ENCODE data around the gene ATRN.

Gene ATRN

DNA sequence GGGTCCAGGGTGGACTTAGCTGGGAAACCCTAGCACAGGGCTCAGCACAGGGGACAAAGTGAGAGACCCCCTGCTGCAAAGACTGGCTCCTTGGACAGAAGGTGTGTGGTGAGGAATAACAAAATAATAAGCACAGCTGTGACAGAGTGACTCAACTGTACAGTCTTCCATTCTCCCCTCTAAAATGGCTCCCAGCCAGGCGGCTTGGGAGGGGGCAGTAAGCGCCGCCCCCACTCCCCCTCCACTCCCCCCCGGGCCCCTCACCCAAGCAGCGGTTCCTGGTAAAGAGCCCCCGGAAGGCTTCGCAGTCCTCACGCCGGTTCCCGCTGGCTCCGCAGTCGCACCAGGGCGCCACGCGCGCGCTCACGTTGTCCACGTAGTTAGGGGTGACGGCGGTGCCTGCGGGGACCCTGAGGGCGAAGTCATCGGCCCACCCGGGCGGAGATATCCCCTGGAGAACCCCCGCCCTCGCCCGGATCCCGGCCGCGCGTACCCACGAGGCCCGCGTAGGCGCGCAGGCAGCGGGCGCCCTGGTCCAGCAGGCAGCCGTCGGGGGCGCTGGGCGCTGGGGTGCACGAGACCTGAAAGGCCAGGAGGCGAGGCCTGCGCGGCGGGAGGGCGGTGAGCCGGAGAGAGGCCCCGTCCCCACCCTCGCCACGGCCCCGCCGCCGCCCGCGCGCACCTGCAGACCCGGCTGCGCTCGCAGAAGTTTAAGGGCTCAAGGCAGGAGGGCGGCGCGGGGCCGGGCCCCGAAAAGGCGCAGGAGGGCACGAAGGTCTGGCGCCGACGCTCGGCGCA is 189.6 kb downstream of the ATRN start:
- no peak for DNase-seq

DNA sequence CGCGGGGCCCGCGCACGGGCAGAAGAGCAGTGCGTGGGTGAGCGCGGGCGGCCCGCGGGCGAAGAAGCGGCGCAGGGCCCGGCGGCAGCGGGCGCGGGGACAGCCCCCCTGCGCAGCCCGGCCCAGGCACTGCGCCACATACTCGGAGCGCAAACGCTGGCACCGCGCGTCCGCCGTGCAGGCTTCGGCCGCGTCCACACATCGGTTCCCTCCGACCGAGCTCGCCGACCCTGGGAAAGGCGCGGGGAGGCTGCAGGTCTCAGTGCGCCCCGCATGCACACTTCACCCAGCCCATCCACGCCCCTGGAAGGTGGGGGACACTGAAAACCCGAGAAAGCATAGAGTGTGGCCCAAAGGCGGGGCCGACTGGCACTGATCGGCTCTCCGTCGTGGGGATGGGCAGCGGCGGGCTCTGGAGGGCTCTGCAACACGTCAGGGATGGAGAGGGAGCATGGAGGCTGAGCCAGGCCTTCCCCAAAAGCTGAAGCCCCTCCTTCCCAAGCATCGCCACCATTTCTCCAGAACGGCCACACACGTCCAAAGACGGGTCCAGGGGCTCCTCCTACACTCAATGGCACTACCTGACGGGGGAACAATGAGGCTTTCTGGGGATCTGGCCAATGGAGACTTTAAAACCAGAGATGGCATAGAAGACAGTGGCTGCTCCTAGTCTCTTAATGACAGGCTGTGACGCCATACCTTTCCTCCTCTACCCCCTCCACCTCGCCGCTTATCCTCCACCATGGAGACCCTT is 190.4 kb downstream of the ATRN start:
- peak; percentile 55 for DNase-seq

DNA sequence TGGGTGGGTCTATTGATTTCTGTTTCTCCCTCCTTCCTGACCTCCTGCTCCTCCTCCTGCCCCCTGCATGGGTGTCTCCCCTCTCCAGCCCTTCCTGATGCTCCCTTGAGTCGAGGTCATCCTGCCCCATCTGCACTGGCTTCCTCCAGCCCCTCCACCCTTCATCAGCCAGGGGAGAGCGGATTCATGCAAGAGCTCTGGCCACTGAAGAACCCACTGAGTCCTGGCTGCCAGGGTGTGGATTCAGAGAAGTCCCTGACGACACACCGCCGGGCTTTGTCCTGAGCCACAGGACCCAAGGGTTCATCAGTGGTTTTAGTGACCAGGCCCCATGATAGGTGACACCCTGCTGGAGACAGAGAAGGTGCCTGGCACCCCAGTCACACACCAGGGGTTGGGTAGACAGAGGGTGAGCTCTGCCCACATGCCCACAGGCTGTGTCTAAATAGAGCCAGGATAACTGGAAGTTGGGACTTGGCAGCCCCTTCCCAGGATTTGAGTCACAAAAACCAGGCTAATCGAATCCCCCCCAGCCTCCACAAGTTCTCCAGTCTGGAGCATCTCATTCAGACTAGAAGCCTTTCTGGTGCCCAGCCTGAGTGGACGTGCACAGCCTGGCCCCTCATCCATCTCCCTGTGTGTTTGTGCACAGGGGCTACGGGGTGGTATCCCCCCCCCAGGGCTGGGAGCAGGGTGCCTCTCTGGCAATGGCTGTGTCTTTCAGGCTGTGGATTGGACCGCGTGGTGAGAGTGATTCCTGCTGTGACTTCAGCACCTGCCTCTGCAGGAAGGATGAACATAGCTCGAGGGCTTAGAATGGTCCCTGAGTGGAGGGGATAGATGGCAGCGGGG is 191.2 kb downstream of the ATRN start:
- no peak for DNase-seq

DNA sequence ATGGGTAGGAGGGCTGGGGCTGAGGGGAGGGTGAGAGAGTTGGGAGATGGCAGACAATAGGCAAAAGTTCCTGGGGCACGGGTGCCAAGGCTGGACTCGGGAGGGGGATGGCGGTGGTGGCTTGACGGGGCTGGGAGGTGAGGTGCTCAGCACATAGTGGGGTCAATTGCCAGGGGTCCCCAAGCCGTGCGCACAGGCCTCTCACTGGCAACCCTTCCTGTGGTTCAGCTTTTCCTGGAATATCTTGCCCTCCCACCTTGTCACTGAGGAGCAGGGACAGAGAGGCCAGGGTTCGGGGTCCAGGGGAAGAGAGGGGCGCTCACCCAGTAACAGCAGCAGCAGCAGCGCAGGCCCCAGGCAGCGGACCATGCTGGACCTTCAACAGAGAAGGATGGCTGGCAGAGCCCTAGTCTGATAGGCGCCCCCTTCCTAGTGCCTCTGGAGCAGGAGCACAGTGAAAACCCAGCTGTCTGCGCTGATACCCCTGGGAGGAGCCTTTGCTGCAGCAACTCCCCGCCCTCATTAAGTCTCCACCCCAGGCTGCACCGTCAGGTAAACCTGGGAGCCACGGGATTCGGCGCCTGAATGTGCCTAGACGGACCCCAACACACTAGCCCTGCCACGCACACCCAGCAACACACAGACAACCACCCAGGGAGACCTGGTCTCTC is 192.3 kb downstream of the ATRN start, which contains the start of gene GFRA4:
Gene GFRA4, minus strand, starts transcription at position 369 of the 671 bp plus-strand sequence. Its CDS starts 0 bp downstream, at position 369.
- DNase-seq, result no peak

DNA sequence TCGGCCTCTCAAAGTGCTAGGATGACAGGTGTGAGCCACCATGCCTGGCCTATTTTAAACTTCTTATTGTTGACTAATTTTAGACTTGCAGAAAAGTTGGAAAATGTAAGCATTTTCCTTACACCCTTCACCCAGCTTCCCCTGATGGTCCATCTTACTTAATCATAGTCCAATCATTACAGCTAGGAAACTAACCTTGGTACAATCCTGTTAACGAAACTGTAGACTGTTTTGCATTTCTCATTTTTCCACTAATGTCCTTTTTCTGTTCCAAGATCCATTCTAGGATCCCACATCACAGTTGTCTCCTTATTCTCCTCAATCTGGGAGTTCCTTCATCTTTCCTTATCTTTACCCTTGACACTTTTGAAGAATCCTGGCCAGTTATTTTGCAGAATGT is 193.0 kb downstream of the ATRN start:
- no peak for DNase-seq

DNA sequence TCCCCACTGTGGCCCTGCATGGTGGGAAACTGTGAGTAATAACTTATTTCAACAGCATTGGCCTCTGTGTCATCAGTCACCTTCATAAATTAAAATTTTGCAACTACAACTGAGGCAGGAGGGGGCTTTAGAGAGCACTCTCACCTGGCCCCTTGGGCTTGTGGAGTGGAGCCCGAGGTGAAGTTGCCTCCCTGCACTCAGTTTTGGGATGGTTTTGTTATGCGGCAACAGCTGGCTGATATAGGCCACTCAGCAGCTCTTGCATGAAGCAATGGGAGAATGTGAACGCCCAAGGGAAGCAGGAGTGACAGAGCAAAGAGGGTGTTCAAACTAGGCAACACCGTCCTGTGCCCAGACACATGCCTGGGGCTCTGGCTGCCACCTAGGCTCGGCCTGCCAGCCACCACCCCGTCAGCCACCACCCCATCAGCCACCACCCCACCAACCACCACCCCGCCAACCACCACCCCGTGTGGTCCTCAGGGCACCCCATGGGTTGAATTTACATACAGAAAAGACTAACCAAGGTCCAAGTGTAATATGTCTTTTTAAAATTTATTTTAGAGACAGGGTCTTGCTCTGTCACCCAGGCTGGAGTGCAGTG is 196.7 kb downstream of the ATRN start:
- DNase-seq, result no peak

DNA sequence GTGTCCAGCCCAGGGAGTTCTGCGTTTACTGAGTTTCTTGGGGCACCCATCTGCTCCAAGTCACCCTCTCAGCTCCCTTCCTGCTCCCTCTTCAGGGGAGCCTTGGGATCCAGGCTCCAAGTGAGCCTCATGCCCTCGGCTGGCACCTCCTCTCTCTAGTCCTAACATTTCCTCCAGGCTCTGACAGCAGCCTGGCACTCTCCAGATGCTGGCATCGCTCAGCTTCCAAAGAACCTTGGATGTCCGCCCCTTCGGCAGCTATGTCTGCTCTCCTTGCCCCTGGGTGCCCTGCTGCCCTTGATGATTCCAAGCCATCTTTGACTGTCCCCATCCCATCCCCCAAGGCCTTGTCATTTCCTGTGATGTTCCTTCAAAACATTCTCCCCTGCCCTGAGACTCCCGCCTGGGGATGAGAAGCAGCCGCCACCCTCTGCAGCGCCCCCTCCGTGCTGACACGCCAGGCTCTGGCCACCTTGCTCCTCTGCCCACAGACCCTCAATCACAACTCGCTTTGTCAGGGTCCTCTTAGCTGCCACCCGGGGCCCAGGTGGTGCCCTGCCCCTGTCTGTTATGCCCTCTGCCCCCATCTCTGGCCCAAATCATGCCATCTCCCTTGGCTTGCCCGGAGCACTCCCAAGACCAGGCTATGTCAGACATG is 199.0 kb downstream of the ATRN start:
- DNase-seq, result no peak

DNA sequence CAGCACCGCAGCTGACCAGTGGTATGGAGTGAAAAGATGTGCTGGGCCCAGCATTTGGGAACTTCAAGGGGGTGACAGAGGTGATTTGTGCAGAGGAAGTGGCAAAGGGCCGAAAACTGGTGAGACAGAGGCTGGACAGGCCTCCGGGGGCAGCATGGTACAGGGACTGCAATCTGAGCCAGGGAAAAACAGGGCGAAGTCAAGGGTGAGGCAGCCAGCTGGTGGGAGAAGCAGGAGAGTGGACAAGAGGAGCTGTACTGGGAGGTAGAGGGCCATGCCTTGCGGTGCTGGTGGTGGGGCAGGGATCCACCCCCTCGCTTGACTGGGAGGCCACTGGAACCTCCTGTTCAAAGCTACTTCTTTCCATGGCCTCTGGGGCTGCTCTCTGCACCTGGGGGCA is 199.7 kb downstream of the ATRN start:
- DNase-seq, result peak; percentile 32

DNA sequence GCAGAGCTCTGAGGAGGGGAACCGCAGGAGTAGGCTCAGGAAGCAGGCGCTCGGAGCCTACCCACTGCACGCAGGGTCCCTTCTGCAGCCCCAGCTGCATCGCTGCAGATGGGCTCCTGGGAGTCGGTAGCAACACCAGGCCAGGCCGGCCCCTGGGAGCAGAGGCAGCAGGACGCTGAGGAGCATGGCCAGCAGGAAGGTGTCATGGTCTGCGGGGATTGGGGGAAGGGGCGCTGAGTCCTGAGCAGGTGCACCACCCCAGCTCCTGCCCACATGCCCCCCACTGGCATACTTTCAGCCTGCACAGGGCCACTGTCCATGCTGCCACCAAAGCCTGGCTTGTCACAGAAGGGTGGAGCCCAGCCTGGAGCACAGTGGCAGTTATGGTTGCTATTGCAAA is 200.1 kb downstream of the ATRN start:
- no peak for DNase-seq

DNA sequence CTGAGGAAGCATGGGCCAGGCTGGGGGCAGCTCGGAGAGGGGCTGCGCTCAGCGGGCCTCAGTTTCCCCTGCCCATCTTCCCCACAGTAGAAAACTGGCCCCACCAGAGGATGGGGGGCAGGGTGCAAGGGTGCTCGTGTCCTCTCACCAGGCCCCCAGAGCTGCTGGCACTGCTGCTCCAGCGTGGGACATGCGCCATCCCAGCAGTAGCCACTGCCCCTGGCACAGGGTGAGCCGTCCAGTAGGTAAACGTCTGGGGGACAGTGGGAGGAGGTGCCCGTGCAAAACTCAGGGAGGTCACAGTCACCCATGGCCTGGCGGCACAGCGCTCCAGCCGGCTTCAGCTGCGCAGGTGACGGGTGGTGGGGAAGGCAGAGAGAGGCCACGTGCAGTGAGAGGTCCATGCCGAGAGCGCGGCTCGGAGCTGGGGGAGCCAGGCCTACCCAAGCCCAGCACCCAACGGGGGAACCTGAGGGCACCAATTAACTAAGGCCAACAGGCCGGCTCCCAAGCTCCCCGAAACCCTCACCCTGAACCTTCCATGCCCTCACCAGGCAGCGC is 201.2 kb downstream of the ATRN start:
- no peak for DNase-seq

DNA sequence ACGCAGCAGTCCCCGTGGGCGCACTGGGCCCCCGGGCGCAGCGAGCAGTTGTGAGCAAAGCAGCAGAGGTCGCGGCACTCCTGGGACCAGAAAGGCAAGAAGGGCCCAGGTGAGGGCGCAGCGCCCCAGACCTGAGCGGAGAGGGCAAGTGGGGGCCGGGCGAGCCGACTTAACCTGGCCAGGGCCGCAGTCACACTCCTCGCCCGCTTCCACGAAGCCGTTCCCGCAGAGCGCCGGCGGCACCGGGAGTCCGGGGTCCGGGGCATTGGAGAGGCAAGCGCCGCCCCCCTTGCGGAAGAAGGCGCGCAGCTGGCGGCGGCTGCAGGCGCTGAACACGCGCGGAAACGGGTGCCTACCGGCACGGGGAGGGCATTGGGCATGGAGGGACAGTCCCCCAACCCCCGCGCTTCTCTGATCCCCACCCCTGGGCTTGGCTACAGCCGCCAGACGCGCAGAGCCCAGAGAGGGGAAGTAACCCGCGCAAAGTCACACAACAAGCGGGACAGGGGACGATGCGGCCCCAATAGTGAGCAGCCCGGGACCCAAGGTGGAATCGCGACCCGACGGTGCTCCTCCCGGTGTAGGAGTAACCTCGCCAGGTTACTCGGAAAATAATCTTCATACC is 201.8 kb downstream of the ATRN start:
- peak; percentile 43 for DNase-seq

DNA sequence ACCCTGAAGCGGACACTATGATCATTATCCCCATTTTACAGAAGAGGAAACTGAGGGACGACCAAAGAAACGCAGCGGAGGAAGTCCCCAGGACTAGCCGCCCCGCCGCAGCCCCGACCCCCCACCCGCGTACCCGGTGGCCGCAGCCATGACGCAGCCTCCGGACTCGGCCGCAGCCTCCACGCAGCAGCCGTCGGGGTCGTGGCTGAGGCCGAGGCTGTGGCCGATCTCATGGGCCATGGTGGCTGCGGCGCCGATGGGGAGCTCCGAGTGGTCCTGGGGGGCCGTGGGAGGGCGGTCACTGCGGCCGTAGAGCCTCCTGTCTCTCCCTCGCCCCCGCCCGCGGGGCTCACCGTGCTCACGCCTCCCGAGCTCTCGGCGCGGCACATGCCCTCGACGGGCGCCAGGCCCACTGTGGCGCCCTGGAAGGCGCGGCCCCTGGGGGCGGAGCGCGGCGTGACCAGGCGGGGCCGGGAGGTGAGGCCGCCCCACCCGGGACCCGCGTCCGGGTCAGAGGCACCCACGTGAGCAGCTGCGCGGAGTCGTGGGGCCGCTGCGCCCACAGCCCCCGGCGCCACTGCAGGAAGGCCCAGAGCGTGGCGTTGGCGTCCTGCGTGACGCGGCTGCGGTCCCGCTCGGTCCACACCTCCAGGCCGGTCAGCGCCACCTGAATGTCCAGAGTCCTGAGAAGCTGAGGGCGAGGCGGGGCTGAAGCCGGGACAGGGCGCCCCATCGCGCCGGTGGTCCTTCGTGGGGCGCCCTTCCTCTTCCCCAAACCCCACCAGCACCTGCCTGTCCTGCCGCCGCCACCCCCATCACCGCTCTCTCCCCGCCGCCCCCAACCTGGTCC is 202.6 kb downstream of the ATRN start:
- DNase-seq, result no peak

DNA sequence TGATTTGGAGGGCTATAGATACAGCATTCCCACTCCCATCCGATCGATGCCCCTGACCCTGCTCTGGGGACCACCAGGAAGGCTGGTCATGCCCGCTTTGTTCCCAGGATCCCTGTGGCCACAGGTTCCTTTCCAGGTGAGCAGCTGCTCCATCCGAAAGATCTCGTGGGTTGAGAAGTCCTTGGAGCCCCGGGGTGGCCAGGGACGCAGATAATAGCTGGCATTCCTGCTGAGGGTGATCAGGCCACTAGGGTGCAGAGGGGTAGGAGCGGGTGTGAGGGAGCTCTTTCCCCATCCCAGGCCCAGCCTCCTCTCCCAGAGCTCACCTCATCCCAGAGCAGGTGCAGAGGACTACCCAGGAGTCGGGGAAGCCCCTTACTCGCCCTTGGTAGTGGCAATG is 203.6 kb downstream of the ATRN start:
- peak; percentile 25 for DNase-seq

DNA sequence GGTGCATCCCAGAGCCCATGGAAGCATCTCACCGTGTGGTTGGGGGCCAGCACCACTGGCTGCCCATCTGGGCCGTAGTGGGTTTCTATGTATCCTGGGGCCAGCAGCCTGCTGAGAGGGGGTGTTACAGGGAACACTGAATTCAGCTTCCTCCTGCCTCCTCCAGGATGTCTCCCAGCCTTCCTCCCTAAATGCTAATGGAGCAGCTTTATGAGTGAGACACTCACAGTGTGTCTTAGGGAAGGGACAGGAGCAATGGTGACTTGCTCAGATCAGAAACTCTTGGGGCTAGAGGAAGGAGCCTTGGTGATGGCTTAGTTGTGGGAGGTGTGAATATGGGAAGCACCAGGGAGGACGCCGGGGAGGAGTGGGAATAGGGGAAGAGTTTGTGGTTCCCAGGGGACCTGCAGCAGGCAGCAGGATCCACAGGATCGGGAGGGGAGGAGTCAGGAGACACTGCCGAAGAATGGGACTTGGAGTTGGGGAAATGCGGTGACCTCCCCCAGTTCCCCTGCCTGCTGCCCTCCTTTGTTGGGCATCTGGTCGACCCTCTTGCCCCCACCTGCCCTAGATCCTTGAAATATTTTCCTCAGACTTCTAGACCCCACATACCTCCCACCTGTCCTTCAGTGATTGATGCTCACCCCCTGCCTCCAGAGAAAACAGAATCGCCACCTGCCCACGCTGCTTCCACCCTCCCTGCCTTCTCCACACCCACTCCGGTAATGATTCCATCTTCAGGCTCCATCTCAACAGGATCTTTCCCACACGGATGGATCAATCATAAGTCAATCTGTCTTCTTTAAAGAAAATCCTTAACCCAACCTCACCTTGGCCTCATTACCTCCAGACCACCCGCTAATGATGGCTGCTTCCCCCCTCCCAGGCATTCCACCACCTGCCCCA is 204.4 kb downstream of the ATRN start:
- DNase-seq, result no peak

DNA sequence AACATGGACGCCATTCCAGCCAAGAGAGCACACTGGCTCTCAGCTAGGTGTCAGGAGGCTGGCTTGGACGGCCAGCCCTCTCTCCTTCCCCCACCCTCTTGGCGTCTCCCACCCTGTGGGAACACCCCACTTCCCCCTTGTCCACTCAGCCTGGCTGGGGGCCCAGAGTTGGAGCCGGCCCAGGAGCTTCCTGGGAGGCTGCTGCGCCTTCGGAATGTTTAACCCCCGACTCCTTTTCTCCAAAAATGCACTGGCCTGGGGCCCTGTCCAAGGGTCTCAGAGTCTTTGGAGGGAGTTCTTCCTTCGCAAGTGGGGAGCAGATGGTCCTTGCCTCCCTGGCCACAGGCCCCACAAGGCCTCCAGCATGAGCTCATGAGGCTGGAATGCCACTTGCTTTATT is 206.9 kb downstream of the ATRN start:
- DNase-seq, result no peak

DNA sequence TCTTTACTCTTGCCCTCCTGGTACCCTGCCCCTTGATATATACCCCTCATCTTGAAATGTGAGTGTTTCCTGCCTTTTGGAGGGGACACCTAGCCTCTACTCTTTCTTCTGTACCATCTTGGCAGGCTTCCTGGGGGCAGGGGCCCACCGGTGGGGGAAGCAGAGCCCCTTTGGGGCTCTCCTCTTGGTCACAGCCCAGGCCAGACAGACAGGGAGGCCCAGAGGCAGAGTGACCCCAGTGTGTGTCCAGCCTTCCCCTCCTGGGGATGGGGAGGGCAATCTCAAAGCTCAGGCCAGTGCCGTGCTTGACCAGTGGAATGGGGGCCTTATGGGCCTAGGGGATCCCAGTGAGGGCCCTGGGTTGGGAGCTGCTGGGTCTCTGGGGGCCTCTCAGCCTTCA is 207.4 kb downstream of the ATRN start:
- DNase-seq, result no peak

DNA sequence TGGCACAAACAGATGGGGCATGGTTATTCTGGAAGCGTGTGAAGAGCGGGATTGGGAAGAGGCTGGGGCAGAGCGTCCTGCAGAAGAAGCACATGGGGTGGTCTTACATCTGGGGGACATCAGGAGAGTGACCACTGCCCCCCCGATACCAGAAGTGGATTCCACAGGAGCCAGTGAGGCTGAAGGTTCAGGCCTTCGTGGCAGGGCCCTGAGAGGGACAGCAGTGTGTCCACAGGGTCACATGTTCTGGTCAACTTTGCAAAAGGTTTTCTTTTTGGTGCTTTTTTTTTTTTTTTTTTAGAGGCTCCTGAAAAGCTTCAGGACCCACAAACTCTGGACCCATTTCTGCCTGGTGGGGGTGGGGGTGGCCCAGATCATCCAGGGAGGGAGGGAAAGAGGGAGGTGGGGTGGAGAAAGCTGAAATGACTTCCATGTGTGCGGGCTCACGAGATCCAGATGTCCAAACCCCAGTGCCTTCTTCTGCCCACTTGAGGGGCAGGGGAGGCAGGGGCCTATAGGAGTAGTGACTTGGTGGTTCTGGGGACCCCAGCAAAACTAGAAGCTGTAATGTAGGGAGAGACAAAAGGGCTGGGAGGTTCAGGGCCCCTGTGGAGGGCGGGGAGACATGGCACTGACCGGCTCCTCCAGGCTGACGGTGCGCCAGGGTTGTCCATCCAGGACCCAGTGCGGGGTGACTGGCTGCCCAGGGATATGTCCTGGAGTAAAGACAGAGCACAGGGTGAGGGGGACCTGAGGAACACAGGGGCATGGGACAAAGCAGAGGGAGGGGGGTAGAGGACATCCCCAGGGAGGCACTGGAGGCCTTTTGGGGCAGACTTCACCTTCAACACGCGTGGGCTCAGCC is 208.3 kb downstream of the ATRN start:
- DNase-seq, result no peak
